A549 (cell line): ENCODE data around the gene VDR.

Experiments
- MYC ChIP-seq: IDR thresholded peaks from 2 replicates; pipeline ENCODE4 v1.6.1; 2012; ENCODE audit warnings: mild to moderate bottlenecking, inconsistent platforms, low read length, improper control_type of control experiment, borderline replicate concordance
- TF ChIP-seq, protein P1 (sequence below): fragments of >200 bp; sonication (Bioruptor Twin); formaldehyde crosslinking; IDR thresholded peaks from 2 replicates; pipeline ENCODE4 v1.6.1; 2016
- TF ChIP-seq, protein P2 (sequence below): fragments of >200 bp; sonication (Bioruptor Twin); formaldehyde crosslinking; IDR thresholded peaks from 3 replicates; pipeline ENCODE4 v1.5.1; 2016
- TF ChIP-seq, protein P3 (sequence below): IDR thresholded peaks from 2 replicates; pipeline ENCODE4 v1.6.1; 2012

DNA sequence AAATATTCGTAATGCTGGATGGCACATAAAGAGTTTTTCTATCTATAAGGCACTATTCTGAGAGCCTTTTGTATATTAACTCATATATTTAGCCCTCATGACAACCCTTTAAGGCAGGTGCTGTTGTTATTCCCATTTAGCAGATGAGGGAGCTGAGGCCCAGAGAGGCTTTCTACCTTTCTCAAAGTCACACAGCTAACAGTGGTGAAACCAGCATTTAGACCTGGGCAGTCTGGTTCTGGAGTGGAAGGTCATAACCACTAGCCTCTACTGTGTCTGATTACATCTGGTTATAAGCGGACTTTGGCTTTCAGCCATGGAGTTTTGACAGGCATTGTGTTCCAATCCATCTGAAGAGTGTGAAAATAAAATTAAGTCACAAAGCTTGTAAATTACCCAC, 43.9 kb downstream of the VDR start:
- TF ChIP-seq, protein P1, sequence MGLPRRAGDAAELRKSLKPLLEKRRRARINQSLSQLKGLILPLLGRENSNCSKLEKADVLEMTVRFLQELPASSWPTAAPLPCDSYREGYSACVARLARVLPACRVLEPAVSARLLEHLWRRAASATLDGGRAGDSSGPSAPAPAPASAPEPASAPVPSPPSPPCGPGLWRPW: no peak
- TF ChIP-seq, protein P2, sequence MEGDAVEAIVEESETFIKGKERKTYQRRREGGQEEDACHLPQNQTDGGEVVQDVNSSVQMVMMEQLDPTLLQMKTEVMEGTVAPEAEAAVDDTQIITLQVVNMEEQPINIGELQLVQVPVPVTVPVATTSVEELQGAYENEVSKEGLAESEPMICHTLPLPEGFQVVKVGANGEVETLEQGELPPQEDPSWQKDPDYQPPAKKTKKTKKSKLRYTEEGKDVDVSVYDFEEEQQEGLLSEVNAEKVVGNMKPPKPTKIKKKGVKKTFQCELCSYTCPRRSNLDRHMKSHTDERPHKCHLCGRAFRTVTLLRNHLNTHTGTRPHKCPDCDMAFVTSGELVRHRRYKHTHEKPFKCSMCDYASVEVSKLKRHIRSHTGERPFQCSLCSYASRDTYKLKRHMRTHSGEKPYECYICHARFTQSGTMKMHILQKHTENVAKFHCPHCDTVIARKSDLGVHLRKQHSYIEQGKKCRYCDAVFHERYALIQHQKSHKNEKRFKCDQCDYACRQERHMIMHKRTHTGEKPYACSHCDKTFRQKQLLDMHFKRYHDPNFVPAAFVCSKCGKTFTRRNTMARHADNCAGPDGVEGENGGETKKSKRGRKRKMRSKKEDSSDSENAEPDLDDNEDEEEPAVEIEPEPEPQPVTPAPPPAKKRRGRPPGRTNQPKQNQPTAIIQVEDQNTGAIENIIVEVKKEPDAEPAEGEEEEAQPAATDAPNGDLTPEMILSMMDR: no peak
- no peak for TF ChIP-seq MYC
- TF ChIP-seq, protein P3, sequence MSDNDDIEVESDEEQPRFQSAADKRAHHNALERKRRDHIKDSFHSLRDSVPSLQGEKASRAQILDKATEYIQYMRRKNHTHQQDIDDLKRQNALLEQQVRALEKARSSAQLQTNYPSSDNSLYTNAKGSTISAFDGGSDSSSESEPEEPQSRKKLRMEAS: no peak
